ENCODE measurements around the gene PRKD2.

- TF ChIP-seq CTCF (IDR thresholded peaks at IDR 0.05): no peak
- no peak for TF ChIP-seq POLR2A (IDR thresholded peaks at IDR 0.05)
Measured at GRCh38 chr19:46741447-46741846, 24.5 kb upstream of the PRKD2 start.
